Fibroblast of skin of back (primary cell): Measurements from ENCODE around the gene MRGPRX4.

Experiments used
- DNase-seq: peaks from one replicate; pipeline ENCODE4 v3.0.0-alpha.2; 2013

The MRGPRX4 gene

GRCh38 chr11:18221274-18221876, 48.7 kb downstream of the MRGPRX4 start:
- DNase-seq: no peak

GRCh38 chr11:18222814-18223421, 50.3 kb downstream of the MRGPRX4 start:
- DNase-seq: no peak
